Measurements from ENCODE around the gene SPAG6. TPM values are rescaled to one million over a fixed set of nuclear protein-coding genes. Genes with fewer than 3 reads are reported as not detected.
"Not testable (repeated sequence)": the region's sequence is repeated elsewhere in the genome, so short reads cannot be mapped to it uniquely, and the experiment has no call there.

The SPAG6 gene
- under 1 TPM in 1 of 3 donors, not detected in 2; 0.06 TPM for polyA plus RNA-seq

DNA sequence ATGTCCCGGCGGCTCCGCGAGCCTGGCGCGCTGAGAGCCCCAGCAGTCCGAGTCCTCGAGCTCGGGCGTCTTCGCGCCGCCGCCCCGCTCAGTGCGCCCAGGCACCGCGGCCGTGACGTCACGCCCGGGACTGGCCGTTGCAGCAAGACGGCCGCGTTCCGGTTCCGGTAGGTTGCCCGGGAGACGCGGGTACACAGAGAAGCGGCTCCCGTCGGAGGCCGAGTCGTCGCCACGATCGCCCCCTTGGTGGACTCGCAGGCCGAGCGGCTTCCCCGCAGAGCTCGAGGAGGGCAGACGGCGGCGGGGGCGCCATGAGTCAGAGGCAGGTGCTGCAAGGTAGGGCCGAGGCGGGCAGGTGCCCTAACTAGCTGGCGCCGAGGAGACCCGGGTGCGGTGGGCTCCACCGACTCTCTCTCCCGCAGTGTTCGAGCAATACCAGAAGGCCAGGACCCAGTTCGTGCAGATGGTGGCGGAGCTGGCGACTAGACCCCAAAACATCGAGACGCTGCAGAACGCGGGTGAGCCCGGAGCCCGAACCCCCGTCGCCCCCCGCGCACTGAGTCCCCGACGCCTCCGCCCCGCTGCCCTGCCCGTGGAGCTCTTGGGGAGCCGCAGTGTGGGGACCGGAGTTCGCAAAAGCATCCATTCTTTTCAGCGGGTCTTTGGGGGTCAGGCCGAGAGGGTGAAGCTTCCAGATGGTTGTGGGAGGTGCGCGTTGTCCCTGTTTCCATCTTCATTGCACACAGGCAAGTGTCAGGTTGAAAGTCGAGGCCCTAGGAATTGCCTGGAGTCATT is at the start of gene SPAG6:
TSS of gene SPAG6 (plus strand) at position 196 of the 795 bp plus-strand sequence. CDS start at position 312, 116 bp downstream.
- WGBS, 3 donors: 6 to 7% (median 7%) methylated on average over 80 to 83 of the region's 83 CpGs

DNA sequence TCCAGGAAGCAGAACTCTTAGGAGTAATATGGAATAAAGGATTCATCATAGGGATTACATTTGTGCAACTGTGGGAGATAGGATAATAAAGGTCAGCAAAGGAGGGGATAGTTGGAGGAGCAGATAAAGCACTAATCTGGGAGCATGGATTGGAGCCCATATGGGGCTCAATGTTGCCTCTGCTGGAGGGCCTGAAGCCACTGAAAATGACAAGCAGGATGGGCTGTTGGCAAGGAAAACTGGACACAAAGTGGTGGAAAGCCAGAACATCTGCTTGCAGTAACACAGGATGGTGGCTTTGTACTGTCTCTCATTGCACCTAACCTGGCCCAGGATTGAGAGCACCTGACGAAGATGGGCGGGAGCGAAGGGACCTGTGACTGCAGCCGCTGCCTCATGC is 44.1 kb upstream of the SPAG6 start:
- H3K27ac ChIP-seq (ENCODE audit: low read depth, low read length): no peak overlapping the region
- WGBS, 3 donors: 96 to 97% (median 96%) methylated on average over 4 of the region's 4 CpGs

More for the DNA sequence above, at the start of gene SPAG6:
- H3K27ac ChIP-seq (ENCODE audit: low read depth, low read length): no peak within 1 kb of the TSS

DNA sequence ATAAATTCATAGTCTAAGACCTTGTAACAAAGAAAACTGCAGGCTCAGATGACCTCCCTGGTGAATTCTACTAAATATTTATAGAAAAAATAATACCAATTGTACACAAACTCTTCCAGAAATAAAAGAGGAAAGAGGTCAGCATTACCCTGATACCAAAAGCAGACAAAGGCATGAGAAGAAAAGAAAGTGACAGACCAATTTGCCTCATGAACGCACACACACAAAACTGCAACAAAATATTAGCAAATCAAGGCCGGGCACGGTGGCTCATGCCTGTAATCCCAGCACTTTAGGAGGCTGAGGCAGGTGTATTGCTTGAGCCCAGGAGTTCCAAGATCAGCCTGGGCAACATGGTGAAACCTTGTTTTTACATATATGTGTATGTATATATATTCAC is 41.8 kb upstream of the SPAG6 start:
- WGBS, 3 donors: 95 to 98% (median 97%) methylated on average over 3 of the region's 3 CpGs
- H3K27ac ChIP-seq (ENCODE audit: low read depth, low read length): no peak overlapping the region

DNA sequence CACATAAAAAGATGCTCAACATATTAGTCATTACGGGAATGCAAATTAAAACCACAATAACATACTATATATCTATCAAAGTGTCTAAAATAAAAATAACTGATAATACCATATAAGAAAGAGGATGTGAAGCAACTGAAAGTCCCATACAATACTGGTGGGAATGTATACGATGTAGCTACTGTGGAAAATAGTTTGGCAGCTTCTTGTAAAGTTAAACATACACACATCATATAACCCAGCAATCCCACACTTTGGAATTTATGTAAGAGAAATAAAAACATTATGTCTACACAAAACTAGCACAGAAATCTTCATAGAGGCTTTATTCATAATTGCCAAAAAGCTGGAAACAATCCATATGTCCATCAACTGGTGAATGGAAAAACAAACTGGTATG is 39.6 kb upstream of the SPAG6 start:
- WGBS, 3 donors: 80 to 87% (median 80%) methylated on average over 2 of the region's 2 CpGs
- H3K27ac ChIP-seq (ENCODE audit: low read depth, low read length): no peak overlapping the region

DNA sequence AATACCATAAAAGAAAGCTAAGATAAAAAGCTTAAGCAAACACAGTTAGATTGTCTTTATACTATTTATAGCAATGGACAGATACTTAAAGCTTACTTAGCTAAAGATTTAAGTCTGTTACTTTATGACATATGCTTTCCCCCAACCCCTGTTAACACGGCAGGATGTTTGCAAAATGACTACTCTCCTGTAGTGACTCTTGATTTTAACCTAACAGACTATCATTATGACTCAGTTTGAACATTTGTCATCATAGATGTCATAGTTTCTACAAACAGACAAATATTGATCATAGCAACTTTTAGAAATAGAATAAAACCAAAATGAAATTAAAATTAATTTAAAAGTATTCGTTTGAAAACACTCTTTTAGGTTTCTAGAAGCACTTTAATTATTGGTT is 36.9 kb upstream of the SPAG6 start:
- H3K27ac ChIP-seq (ENCODE audit: low read depth, low read length): no peak overlapping the region
- WGBS, 3 donors: 75 to 86% (median 84%) methylated on average over 2 of the region's 2 CpGs

DNA sequence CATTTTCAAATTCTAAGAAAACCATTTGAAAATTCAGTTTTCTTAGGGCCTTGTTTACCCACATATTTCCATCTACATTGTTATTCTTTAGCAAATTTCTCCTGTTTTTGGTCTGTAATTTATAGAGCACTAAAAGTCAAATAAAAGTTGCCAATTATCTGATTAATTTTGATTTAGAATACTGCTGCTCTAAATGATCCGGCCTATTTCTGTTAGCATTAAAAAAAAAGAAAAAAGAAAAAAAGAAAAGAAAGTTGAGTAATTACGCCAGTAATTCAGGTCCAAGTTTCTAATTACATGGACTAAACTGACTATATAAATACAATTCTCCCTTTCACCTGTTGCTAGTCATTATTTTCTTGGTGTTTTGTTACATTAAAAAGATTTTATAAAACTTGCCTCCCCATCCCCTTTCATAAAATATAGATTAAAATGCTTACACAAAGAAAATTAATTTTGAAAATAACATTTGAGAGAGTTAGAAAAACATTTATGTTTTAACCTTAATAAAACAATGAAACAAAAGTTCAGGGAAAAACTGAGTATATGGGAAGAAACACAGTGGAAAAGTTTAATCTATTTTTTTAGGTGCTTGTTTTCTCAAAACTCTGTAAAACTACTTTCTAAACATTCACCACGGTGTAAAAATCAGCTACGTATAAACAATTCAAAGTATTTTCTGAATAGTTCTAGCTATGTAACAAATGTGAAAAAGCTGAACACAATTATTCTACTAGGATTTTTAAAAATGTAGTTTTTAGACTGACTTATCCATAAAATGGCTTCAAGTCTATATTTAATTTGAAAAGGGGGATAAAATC is 35.9 kb upstream of the SPAG6 start:
- H3K27ac ChIP-seq (ENCODE audit: low read depth, low read length): no peak overlapping the region
- 95 to 98% (median 97%) methylated on average over 4 of the region's 4 CpGs for WGBS, 3 donors

DNA sequence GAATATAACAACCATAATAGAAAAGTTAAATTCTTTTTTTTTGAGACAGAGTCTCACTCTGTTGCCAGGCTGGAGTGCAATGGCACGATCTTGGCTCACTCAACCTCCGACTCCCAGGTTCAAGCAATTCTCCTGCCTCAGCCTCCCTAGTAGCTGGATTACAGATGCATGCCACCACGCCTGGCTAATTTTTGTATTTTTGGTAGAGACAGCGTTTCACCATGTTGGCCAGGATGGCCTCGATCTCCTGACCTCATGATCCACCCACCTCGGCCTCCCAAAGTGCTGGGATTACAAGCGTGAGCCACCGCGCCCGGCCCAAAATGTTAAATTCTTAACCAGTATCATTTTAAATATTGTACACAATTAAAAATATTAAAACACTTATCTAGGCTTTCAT is 35.3 kb upstream of the SPAG6 start:
- WGBS, 3 donors: 95 to 97% (median 97%) methylated on average over 10 of the region's 10 CpGs
- H3K27ac ChIP-seq (ENCODE audit: low read depth, low read length): not testable (repeated sequence)

DNA sequence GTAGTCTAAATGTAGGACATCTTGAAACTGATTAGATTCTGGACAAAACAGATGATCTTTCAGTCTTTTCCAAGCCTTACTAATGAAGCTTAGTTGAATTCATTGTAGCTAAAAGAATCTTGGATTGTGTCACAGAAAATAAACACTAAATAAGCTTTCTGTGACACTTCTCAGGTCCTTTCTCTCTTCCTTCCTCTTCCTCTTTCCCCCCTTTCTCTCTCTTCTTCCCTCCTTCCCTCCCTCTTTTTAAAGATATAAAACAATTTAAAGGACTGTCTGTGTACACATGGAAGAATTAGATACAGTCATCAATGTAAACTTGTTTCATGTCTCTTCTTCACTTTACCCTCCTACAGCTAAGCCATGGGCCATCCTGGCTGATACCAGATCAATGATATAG is 34.4 kb upstream of the SPAG6 start:
- H3K27ac ChIP-seq (ENCODE audit: low read depth, low read length): no peak overlapping the region

DNA sequence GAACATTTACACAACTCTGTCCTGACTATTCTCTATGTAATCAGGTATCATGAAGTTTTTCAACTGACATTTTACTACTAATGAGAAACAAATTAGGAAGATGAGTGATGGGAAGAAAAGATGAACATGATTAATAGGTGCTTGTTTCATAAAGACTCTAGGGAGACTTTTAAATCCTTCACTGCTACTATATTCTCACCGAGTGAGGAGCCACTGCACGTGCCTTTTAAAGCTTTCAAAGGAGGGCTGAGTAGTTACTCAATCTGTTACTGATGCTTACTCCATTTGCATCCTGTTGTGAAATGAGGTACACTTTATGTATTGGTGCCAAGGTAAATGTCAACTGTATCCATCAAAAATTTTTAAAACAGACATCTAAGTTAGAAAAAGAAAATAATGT is 30.4 kb upstream of the SPAG6 start:
- WGBS, 3 donors: 47 to 77% (median 56%) methylated on average over 2 of the region's 2 CpGs
- no peak overlapping the region for H3K27ac ChIP-seq (ENCODE audit: low read depth, low read length)

DNA sequence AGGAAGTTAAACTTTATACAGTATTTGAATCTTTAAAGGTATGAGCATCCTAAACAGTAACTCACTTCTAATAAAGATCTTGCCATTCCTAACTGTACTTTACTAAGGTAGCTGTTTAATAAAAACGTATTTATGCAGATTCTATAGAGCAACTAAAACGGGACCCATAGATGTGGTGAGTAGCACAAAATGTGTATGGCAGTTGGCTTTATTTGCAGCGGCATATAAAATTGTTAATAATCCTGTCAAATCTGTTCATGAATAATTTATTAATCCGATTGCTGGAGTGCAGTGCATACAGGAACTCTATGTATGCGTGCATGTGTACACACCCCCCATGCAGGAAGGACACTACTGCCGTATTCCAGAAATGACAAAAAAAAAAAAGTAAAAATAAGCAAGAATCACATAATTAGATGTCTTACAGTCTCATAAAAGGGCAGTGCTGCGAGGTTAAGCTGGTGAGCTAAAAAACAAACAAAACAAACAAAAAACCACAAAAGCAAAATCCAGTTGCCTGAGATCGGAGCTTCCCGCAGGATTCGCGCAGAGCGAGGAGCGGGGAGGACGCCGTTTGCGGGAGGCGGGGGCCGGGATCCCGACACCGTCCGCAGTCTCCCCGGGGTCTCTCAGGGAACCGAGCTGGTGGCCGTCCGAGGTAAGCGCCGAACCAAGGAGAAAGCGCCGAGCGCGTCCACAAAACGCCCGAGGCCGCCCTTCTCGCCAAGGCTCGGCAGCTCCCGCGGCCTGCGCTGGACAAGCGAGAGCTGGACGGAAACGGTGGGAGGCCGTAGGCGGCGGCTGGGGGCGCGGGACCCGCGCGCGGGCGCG is 29.6 kb upstream of the SPAG6 start:
- WGBS, 3 donors: 1% methylated on average over 51 to 53 of the region's 53 CpGs
- peak overlapping the region; percentile 73 for H3K27ac ChIP-seq (ENCODE audit: low read depth, low read length)

DNA sequence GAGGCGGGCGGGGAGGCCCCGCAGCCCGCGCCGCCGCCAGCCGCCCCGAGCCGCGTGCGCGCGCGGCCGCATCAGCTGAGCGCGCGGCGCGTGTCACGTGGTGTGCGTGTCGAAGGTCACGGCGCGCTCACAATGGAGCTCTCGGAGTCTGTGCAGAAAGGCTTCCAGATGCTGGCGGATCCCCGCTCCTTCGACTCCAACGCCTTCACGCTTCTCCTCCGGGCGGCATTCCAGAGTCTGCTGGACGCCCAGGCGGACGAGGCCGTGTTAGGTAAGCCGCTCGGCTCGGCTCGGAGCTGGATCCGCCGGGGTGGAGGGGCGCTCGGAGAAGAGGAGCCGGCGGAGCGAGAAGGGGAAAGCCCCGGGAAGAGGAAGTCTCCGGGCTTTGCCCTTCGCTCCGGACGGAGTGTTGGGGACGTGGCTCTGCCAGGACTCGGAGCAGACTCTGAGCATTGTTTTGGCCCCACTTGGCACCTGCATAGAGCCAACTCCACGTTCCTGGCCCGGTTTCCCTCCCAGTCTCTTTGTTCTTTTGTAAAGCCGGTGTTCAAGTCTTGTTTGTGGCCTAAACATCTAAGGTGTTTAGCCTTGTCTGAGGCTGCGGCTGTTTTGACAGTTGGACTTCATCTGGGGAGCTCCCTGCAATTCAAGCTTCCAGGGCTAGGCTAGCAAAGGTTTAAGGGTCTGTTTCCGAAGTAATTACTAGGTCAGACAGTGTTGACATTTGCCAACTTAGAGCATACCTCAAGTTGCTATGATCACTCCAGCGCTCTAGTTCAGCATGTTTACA is 28.8 kb upstream of the SPAG6 start, which contains the start of gene COMMD3:
TSS of gene COMMD3 (plus strand) at position 103 of the 790 bp plus-strand sequence. CDS start at position 133, 30 bp downstream.
- peak within 1 kb of the TSS; percentile 73 for H3K27ac ChIP-seq (ENCODE audit: low read depth, low read length)
- 0% methylated on average over 47 to 63 of the region's 63 CpGs for WGBS, 3 donors

DNA sequence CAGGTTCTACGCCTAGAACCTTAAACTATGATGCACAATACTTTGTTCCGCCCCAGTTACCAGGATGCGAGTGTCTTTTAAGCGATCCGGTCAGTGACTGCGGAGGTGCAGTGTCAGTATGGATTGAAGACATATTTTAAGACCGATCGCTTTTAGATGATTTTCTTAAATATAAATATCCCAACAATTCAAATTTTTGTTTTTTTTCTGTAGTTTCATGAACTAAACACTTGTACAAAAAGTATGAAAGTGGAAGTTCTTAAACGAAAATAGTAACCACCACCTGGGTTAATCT is 28.3 kb upstream of the SPAG6 start:
- WGBS, 3 donors: 9 to 15% (median 13%) methylated on average over 9 of the region's 9 CpGs
- H3K27ac ChIP-seq (ENCODE audit: low read depth, low read length): no peak overlapping the region

DNA sequence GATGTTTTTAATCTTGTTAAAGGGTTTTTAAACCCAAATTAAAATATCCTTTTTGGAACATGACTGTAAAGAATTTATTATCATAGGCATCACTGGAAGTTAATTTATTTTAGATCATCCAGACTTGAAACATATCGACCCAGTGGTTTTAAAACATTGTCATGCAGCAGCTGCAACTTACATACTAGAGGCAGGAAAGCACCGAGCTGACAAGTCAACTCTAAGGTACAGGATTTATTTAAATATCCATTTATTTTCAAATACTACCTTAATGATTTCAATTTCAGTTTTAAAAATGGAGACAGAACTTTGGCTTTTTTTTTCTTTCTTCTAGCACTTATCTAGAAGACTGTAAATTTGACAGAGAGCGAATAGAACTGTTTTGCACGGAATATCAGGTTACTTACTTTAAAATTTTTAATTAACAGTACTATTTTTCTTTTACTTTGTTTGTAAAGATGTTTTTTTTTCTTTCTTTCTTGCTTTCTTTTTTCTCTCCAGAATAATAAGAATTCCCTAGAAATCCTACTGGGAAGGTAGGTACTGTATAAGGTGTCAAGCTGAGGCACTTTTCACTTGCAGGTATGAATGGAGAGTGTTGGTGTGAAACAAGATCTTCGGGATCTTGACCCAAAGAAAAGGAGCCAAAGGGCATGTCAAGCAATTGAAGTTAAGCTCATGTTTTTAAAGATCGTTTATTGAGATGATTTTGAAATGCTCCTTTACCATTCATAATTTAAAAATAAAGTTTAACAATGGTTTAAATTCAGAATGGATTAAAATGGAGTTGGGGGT is 27.3 kb upstream of the SPAG6 start:
- 83 to 94% (median 91%) methylated on average over 6 of the region's 6 CpGs for WGBS, 3 donors
- H3K27ac ChIP-seq (ENCODE audit: low read depth, low read length): no peak overlapping the region

DNA sequence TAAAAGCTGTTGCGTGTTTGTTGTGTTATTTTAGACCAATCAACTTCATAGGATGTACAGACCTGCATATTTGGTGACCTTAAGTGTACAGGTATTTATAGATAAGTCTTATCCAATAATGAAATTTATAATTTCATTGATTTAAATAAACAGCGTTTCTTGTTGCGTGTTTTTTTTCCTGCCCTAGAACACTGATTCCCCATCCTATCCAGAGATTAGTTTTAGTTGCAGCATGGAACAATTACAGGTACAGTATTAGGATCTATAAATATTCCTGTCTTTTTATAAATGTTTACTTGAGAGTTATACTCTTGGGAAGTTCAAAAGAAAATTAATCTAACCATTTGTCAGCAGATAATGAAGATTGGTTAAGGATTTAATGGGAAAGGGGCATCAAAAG is 26.5 kb upstream of the SPAG6 start:
- WGBS, 3 donors: 94 to 97% (median 96%) methylated on average over 3 of the region's 3 CpGs
- no peak overlapping the region for H3K27ac ChIP-seq (ENCODE audit: low read depth, low read length)

DNA sequence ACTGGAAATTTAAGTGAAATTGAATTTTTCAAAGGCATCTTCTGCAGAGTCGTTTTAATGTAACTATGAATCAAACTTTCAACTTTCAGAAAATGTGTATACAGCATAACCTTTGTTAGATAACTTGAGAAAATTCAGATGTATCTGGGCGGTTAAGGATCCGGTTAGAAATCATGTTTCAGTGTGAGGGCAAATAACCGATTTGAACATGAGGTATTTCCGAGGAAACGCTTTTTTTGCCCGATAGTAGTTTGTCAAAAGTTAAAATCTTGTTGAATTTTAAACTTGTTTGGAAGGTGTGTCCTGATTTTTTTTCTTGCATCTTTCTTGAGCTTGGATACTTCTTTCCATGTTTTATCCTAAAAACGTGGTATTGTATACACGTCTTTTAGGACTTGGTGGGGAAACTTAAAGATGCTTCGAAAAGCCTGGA is 25.7 kb upstream of the SPAG6 start:
- 80 to 92% (median 81%) methylated on average over 10 of the region's 10 CpGs for WGBS, 3 donors
- no peak overlapping the region for H3K27ac ChIP-seq (ENCODE audit: low read depth, low read length)

DNA sequence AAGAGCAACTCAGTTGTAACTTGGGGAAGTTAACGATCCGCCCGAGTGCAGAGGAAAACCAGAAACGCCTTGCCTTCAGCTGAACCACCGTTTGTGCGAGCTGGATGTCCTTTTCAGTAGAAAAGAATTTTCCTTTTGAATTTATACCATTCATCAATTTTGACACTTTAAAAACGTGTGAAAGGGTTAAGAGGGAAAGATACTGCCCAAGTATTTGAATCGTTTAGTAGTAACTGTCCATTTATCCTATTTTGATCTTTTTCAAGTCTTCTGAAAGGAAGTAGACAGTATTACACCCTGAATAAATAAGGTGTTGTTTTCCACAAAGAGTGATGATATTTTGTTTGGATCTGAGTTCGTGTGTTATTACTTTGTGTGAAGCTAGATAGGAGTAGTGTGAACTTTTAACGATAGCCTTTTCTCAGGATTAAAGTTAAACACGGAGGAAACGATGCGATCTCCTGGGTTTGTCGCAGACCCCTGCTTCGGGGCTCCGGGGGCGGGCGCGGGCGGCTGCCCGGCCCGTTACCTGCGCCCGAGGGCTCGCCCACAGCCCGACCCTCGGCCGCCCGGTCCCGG is 25.2 kb upstream of the SPAG6 start:
- 8 to 21% (median 8%) methylated on average over 22 to 30 of the region's 30 CpGs for WGBS, 3 donors
- no peak overlapping the region for H3K27ac ChIP-seq (ENCODE audit: low read depth, low read length)

DNA sequence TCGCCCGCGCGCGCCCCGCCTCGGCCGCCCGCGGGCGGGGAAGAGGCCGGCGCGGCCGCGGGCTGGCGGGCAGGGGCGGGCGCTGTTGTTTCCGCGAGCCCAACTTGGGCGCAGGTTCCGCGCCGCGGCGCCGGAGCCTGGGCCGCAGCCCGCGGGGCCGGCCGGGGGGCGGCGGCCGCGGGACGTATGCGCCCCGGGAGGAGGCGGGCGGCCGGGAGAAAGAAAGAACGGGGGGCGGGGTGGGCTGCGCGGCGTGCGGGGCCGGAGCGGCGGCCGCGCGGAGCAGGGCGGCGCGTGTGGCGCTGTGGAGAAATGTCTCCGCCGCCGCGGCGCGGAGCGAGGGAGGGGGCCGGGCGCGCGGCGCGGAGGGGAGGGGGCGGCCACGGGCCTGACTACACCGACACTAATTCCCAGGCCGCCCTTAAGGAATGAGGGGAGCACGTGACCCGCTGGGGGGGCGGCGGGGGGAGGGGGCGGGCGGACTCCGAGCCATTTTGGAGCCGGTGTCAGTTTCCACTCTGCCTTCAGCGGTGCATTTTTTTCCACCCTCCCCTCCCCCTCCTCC is 24.6 kb upstream of the SPAG6 start, which contains the start of gene BMI1:
TSS of gene BMI1 (plus strand) at position 509 of the 565 bp plus-strand sequence. CDS start 5,351 bp downstream, outside the sequence.
- peak within 1 kb of the TSS; percentile 46 for H3K27ac ChIP-seq (ENCODE audit: low read depth, low read length)
- WGBS, 3 donors: 0 to 1% (median 0%) methylated on average over 23 to 73 of the region's 85 CpGs
